Hematopoietic multipotent progenitor cell treated with erythropoietin and hydrocortisone succinate and interleukin-3 and kit ligand, for 17 days (in vitro differentiated cells): Measurements from ENCODE around the gene RYR3.
"Not testable (repeated sequence)": the region's sequence is repeated elsewhere in the genome, so short reads cannot be mapped to it uniquely, and the experiment has no call there.

Experiments used
- DNase-seq: peaks from one replicate; pipeline ENCODE4 v3.0.0-alpha.2; 2015; ENCODE audit warnings: low spot score

The RYR3 gene

DNA sequence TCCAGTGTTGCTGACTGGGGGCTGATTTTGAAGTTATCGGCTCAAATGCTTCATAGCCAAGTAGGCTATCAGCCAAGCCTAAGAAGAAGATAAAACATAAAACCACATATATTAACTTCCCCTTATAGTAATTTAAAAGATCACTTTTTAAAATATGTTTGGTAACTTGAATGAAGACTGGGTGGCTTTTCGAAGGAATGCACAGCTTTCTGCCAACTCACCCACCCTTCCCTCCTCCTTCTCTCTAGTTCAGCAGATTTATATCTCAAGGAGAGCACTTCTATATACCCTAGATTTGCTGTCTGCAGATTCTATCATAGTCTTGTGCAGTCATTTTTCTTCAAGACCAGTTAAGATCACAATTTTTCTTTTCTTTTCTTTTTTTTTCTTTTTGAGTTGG, 468.1 kb downstream of the RYR3 start:
- no peak for DNase-seq

- no peak for DNase-seq
Measured at GRCh38 chr15:33780011-33780768, 469.4 kb downstream of the RYR3 start.

- no peak for DNase-seq
Measured at GRCh38 chr15:33782966-33783365, 472.2 kb downstream of the RYR3 start.

- DNase-seq: no peak
Measured at GRCh38 chr15:33785366-33785765, 474.6 kb downstream of the RYR3 start.

DNA sequence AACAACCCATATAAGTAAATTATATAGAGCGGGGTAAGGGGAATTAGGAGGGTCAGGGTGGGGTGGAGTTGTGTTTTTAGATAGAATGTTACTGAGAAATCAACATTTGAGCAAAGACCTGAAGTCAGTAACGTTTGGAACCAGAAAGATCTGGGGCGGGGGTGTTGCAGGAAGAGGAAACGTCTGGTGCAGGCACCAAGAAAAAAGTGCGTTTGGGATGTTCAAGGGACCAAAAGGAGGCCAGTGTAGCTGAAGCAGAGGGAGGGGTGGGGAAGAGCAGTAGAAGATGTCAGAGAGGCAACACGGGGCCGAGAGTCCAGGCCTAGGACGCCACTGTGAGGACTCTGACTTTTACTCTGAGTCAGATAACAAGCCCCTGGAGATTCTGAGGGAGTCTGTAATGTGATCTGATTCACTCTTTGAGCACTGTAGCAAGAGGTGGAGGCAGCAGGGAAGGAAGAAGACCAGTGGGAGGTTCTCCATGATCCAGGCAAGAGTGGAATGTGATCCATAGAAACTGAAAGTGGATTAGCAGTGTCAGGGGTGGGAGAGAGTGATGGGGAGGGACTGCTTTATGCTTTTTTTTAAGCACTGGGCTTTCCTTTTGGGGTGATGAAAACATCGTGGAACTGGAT, 478.3 kb downstream of the RYR3 start:
- DNase-seq: no peak

DNA sequence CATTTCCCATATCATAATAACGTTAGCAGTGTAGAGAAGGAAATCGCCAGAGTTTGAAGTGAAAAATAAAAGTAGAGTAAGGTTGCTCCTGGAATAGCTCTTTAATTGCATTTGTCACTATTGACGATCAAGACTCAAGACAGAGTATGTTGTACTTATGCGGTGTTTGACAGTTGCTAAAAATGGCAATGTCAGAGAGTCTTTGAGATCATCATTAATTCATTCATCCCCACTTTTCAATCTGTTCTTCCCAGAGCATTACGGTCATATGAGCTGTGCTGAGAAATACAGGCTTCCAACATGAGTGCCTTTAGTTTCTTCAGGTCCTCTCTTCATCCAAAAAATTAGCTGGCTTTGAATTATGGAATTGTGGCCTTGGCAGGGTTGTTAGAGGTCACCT, 483.7 kb downstream of the RYR3 start:
- DNase-seq: no peak

DNA sequence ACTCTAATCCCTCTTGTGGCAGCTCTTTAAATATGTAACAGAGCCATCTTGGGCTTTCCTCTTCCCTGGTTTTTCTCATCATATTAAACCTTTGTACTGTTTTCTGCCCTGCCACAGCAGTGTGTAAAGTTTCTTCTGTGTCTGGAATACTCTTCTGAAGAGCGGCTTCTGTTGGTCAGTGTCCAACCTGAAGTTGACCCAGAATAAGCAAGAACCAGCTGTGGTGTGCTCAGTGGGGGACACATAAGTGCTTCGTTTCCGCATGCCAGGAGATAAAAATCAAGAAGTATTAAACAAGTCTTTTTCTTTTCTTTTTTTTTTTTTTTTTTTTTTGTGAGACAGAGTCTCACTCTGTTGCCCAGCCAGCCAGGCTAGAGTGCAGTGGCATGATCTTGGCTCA, 484.3 kb downstream of the RYR3 start:
- DNase-seq: no peak

- no peak for DNase-seq
Measured at GRCh38 chr15:33797651-33798050, 486.9 kb downstream of the RYR3 start.

DNA sequence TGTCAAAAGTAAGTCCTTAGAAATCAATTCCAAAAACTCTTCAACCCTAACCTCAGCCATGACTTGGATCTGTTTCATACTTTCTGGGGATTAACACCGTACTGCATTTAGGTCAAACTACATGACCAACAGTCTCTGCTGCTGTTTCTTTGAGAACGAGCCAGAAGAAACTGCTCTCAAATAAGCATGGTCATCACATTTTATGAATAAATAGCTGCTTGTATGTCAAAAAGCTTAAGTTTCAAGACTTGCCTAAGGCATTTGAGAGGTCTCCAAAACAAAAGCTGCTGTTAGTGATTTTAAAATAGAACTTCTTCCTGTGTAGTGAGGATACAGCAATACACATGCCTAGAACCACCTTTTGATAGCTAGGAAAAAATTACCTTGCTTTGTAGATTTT, 491.2 kb downstream of the RYR3 start:
- DNase-seq: no peak

GRCh38 chr15:33807665-33808064, 496.9 kb downstream of the RYR3 start:
- no peak for DNase-seq

DNA sequence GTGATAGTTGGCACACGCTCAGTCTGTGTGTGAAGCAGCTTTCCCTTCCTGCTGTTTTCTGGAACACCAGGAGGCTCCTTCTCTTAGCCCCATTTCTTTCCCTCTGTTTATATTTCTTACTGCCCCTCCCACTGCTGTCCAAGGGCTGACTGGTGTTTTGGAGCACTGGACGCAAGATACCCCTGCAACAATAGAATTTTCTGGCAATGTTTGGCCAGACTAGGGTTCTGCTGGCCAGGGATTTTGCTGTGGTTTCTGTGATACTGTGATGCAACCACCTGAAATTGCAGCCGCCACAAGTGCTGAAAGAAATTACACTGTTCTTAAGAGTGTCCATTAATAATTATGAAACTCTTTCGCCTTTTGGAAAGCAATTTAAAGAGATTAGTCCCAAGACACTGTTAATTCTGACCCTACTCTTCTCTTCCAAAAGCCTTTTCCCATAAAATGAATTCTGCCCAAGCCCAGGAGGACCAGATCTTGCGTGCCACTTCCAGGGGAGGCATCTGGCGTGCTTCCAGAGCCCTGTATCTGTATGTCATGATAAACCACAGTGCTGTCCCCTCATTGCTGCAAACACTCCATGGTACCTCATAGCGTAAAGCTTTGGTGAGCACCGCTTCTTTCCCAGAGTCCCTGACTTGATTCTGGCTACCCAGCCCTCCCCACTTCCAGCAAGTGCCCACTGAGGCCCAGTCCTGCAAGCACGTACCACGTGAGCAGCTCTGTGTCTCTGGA, 498.1 kb downstream of the RYR3 start:
- peak; percentile 13 for DNase-seq

GRCh38 chr15:33810073-33810595, 499.4 kb downstream of the RYR3 start:
- no peak for DNase-seq

- DNase-seq: no peak
Measured at GRCh38 chr15:33810806-33811205, 500.0 kb downstream of the RYR3 start.

DNA sequence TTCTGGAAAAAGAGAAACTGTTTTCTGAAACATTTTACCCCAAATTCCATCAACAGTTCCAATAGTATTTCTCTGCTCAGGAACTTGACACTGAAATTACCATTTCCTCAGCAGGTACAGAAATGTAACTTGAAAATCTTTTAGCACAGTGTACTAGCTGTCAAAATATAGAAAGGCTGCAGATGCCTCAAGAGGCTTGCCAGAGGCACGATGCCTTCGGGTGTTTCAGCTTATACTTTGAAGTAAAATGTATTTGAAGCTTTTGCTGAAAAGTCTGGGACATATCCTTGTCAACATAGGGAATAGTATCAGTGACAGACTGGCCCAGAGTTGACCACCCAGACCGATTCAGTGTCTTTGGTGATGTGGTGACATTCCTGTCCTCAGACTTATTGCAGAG, 503.1 kb downstream of the RYR3 start:
- no peak for DNase-seq

GRCh38 chr15:33819499-33819898, 508.7 kb downstream of the RYR3 start:
- not testable (repeated sequence) for DNase-seq

GRCh38 chr15:33822479-33822878, 511.7 kb downstream of the RYR3 start:
- no peak for DNase-seq

DNA sequence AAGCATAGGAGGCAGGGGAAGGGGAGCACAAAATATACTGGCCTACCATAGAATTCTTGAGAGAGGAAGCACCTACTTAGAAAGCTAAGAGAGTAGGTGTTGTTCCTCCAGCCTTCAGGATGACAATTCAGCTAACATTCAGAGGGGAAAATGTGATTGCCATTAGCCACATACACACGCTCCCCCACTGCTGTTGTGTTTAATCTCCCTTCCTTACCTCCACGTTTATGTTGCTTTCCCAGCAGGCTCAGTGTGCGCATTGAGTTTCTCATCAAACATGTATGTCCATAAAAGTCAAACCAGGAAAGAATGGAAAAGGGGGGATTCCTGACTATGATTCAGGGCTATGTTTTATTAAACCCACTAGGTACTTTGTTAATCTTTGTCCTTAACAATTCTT, 512.4 kb downstream of the RYR3 start:
- DNase-seq: no peak

- no peak for DNase-seq
Measured at GRCh38 chr15:33825453-33825852, 514.7 kb downstream of the RYR3 start.

GRCh38 chr15:33826201-33826600, 515.4 kb downstream of the RYR3 start:
- no peak for DNase-seq

DNA sequence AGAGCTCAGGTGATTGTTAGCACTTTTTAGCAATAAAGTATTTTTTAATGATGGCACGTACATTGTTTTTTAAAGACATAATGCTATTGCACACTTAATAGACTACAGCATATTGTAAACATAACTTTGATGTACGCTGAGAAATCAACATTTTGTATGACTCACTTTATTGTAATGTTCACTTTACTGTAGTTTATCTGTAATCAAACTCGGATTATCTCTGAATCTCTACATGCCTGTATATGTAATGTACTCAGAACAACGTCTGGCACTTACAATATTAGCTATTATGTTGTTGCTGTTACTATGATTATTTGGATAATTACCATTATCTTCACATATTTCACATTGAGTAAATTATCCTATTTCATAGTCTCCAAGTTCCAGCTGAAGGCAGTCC, 519.6 kb downstream of the RYR3 start:
- no peak for DNase-seq

GRCh38 chr15:33831646-33832045, 520.9 kb downstream of the RYR3 start:
- no peak for DNase-seq

DNA sequence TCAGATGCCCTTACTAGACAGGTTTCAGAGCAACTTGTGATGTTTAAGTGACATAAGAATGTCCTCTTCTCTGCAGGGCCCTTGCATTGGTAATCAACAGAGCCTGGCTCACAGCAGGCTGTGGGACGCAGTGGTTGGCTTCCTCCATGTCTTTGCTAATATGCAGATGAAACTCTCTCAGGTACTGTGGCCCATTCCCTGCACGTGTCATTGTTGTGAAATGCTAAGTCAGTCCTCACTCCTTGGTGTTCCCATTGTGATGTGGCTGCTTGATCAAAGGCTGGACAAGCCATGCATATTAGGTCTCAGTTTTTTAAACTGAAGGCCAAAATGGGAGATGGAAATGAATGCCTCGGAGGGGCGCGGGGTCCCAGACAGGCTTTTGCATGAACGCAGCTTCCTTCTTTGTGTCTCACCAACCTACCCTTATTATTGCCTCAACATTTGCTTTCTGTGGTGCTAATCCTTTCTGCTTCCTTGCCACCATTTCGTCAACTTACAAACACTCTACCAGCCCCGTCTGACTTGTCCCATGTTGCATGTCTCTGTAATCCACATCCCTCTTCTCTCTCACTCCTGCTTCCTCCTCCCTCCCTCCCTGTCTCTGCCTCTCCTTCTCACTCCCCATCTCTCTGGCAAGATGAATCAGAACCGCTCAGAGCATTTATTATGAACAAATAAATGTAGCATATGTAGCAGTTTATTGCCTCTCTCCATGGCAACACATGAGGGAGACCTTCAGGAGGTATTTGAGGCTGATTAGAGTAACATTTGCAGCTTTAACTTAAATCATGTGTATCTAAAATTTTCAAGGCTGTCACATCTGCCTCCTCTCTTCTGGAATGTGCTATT, 524.4 kb downstream of the RYR3 start:
- DNase-seq: no peak
